Fibroblast of lung (primary cell): ENCODE data around the gene HTT. TPM values are rescaled to one million over a fixed set of nuclear protein-coding genes. Genes with fewer than 3 reads are reported as not detected.

ENCODE experiments used
- DNase-seq, 2 donors: peaks; one replicate each; pipeline versions ENCODE4 v3.0.0 to v3.0.0-alpha.2; 2010; ENCODE audit warnings: low read depth in 2 of 2
- H2AFZ ChIP-seq: 2 replicates; pipeline ENCODE4 v1.5.1; 2012; ENCODE audit warnings: low read length, control low read depth, inconsistent platforms
- H3K27ac ChIP-seq: 2 replicates; pipeline ENCODE4 v1.5.1; 2011; ENCODE audit warnings: low read length, control low read depth; ENCODE audit not compliant: insufficient read depth
- H3K27me3 ChIP-seq: 2 replicates; pipeline ENCODE4 v1.5.1; 2011; ENCODE audit warnings: mild to moderate bottlenecking, low read length; ENCODE audit not compliant: control insufficient read depth, insufficient read depth
- H3K36me3 ChIP-seq: 2 replicates; pipeline ENCODE4 v1.5.1; 2011; ENCODE audit warnings: low read length; ENCODE audit not compliant: control insufficient read depth, insufficient read depth
- H3K4me1 ChIP-seq: 2 replicates; pipeline ENCODE4 v1.5.1; 2011; ENCODE audit warnings: low read length; ENCODE audit not compliant: control insufficient read depth, insufficient read depth; ENCODE audit errors: extremely low read depth
- H3K4me2 ChIP-seq: 2 replicates; pipeline ENCODE4 v1.5.1; 2011; ENCODE audit warnings: low read length, control low read depth; ENCODE audit not compliant: insufficient read depth; ENCODE audit errors: extremely low read depth
- H3K4me3 ChIP-seq, 4 experiments: fragments of 200-600 bp in 1 of 4; sonication (generic) in 1 of 4; replicated peaks in 1 of 4; 2 replicates each; pipeline ENCODE4 v1.5.1; 2011 to 2016; ENCODE audit warnings: low read length in 4 of 4, low read depth in 3 of 4, mild to moderate bottlenecking in 3 of 4, control low read depth in 2 of 4, inconsistent platforms in 1 of 4, mixed read lengths in 1 of 4; ENCODE audit not compliant: insufficient read depth in 1 of 4; ENCODE audit errors: control extremely low read depth in 1 of 4
- H3K79me2 ChIP-seq: 2 replicates; pipeline ENCODE4 v1.5.1; 2012; ENCODE audit warnings: mild to moderate bottlenecking, low read length, inconsistent platforms; ENCODE audit not compliant: control insufficient read depth, insufficient read depth
- H3K9ac ChIP-seq: 2 replicates; pipeline ENCODE4 v1.5.1; 2011; ENCODE audit warnings: mild to moderate bottlenecking, low read length, control low read depth; ENCODE audit not compliant: insufficient read depth
- H3K9me3 ChIP-seq: 2 replicates; pipeline ENCODE4 v1.5.1; 2012; ENCODE audit warnings: low read depth, low read length; ENCODE audit not compliant: control insufficient read depth, insufficient read depth
- H4K20me1 ChIP-seq: 2 replicates; pipeline ENCODE4 v1.5.1; 2011; ENCODE audit warnings: low read length; ENCODE audit not compliant: control insufficient read depth, insufficient read depth; ENCODE audit errors: extremely low read depth
- CTCF ChIP-seq, 2 donors: IDR thresholded peaks in 1 of 2; conservative IDR thresholded peaks in 1 of 2; 1 replicate in 1 of 2; 2 replicates in 1 of 2; pipeline ENCODE4 v1.5.1; 2011 to 2012; ENCODE audit warnings: low read length in 2 of 2, control low read depth in 1 of 2, inconsistent platforms in 1 of 2, low read depth in 1 of 2, mild to moderate bottlenecking in 1 of 2
- EZH2 ChIP-seq: IDR thresholded peaks from 2 replicates; pipeline ENCODE4 v1.5.1; 2012; ENCODE audit warnings: low read length, control low read depth, mild to moderate bottlenecking; ENCODE audit errors: missing control alignments
- polyA plus RNA-seq, 2 donors: library from polyadenylated mRNA; depleted of rRNA in 1 of 2; stranded (reverse) in 1 of 2; unstranded in 1 of 2; fragments of >200 nt; gene quantifications; 2 replicates each; pipeline ENCODE4 v1.2.1, GENCODE V29; 2011 to 2012; ENCODE audit warnings: missing spikeins in 1 of 2
- total RNA-seq: library from RNA; depleted of rRNA; stranded (reverse); fragments of >200 nt; gene quantifications from 2 replicates; pipeline ENCODE4 v1.2.1, GENCODE V29; 2014

HTT gene
- total and polyA plus RNA-seq, 2 donors (not counting 1 experiment from before 2014, with no cell fraction given): 13.2 to 41.8 TPM

- Histone ChIP-seq H4K20me1 (no peaks in the 10 kb centered on the region), H3K36me3 (peaks cover 3% of the 10 kb centered on the region), H3K9me3 (no peaks in the 10 kb centered on the region), H3K79me2 (no peaks in the 10 kb centered on the region), H3K27me3 (no peaks in the 10 kb centered on the region), H3K27ac (no peak overlapping the region), H3K9ac (no peak overlapping the region), H3K4me1 (no peaks in the 10 kb centered on the region), H3K4me3 (no peak overlapping the region), H2AFZ (no peak overlapping the region), H3K4me2 (no peak overlapping the region)
- TF ChIP-seq EZH2 (no peak), CTCF (conservative IDR thresholded peaks at IDR 0.05 in 1 of 2, IDR thresholded peaks at IDR 0.05 in 1 of 2; ENCODE audit: low read depth in 1 of 2, low read length in 2 of 2) (no peak)
- DNase-seq: no peak
These were observed 21.7 kb downstream of the HTT start for GRCh38 chr4:3096202-3096601.

- Histone ChIP-seq H3K9me3 (no peaks in the 10 kb centered on the region), H3K79me2 (no peaks in the 10 kb centered on the region)
These were observed 23.9 kb downstream of the HTT start for GRCh38 chr4:3098346-3098745.

More at GRCh38 chr4:3098346-3098745, 23.9 kb downstream of the HTT start:
- no peak for DNase-seq
- no peak overlapping the region for H3K9ac ChIP-seq
- no peaks in the 10 kb centered on the region for H3K36me3 ChIP-seq
- H3K27me3 ChIP-seq: no peaks in the 10 kb centered on the region
- no peak for TF ChIP-seq EZH2
- no peak for TF ChIP-seq CTCF (conservative IDR thresholded peaks at IDR 0.05 in 1 of 2, IDR thresholded peaks at IDR 0.05 in 1 of 2; ENCODE audit: low read depth in 1 of 2, low read length in 2 of 2)
- no peak overlapping the region for H3K27ac ChIP-seq
- no peak overlapping the region for H3K4me2 ChIP-seq
- H3K4me1 ChIP-seq: no peaks in the 10 kb centered on the region
- no peak overlapping the region for H3K4me3 ChIP-seq
- no peaks in the 10 kb centered on the region for H4K20me1 ChIP-seq
- H2AFZ ChIP-seq: no peak overlapping the region
